HepG2 (cell line): Measurements from ENCODE around the gene GBA2. TPM values are rescaled to one million over a fixed set of nuclear protein-coding genes. Genes with fewer than 3 reads are reported as not detected.

ENCODE experiments used
- CHD4 ChIP-seq: fragments of 200-600 bp; sonication (generic); IDR thresholded peaks from 2 replicates; pipeline ENCODE4 v1.7.0; 2017; ENCODE audit warnings: mild to moderate bottlenecking, low read length, borderline replicate concordance
- GPN1 ChIP-seq: sonication (generic); formaldehyde crosslinking; IDR thresholded peaks from 2 replicates; pipeline ENCODE4 v1.5.1; 2020; ENCODE audit warnings: missing genetic modification reagents, borderline replicate concordance
- MIXL1 ChIP-seq: IDR thresholded peaks from 2 replicates; pipeline ENCODE4 v1.6.1; 2016
- POLR2AphosphoS5 ChIP-seq: IDR thresholded peaks from 2 replicates; pipeline ENCODE4 v1.6.1; 2012; ENCODE audit warnings: low read depth, low read length
- TOE1 ChIP-seq: sonication (generic); formaldehyde crosslinking; IDR thresholded peaks from 2 replicates; pipeline ENCODE4 v1.4.0; 2020; ENCODE audit warnings: mild to moderate bottlenecking, missing genetic modification reagents
- ZBTB1 ChIP-seq: sonication (generic); formaldehyde crosslinking; IDR thresholded peaks from 2 replicates; pipeline ENCODE4 v1.4.0; 2020; ENCODE audit warnings: missing genetic modification reagents, borderline replicate concordance
- ZKSCAN8 ChIP-seq: IDR thresholded peaks from 2 replicates; pipeline ENCODE4 v1.6.1; 2016; ENCODE audit warnings: borderline replicate concordance, missing genetic modification reagents, missing compliant biosample characterization
- ZNF235 ChIP-seq: sonication (generic); formaldehyde crosslinking; IDR thresholded peaks from 2 replicates; pipeline ENCODE4 v1.8.1; 2023; ENCODE audit warnings: mild to moderate bottlenecking, missing genetic modification reagents, borderline replicate concordance
- ZNF737 ChIP-seq: sonication (generic); formaldehyde crosslinking; IDR thresholded peaks from 2 replicates; pipeline ENCODE4 v1.5.0; 2020; ENCODE audit warnings: missing genetic modification reagents, mild to moderate bottlenecking, borderline replicate concordance
- ZNF839 ChIP-seq: sonication (generic); formaldehyde crosslinking; IDR thresholded peaks from 2 replicates; pipeline ENCODE4 v1.4.0; 2020; ENCODE audit warnings: missing genetic modification reagents, mild to moderate bottlenecking, borderline replicate concordance
- polyA plus RNA-seq, 8 experiments: library from polyadenylated mRNA; depleted of rRNA in 3 of 8; stranded (reverse) in 7 of 8; unstranded in 1 of 8; fragments of >200 nt; fragmentation: Illumina TruSeq in 4 of 8; extraction: Trizol in 4 of 8; gene quantifications; 2 replicates each; pipeline versions ENCODE4 v1.2.1 to v1.2.3, GENCODE V29; 2011 to 2016; ENCODE audit warnings: low read depth in 4 of 8, missing spikeins in 1 of 8, mixed read lengths in 1 of 8; ENCODE audit not compliant: insufficient read depth in 1 of 8
- total RNA-seq, 5 experiments: library from RNA; depleted of rRNA; stranded (reverse); fragments of >200 nt; fragmentation: Illumina TruSeq; extraction: Trizol; gene quantifications; 2 replicates each; pipeline ENCODE4 v1.2.3, GENCODE V29; 2016; ENCODE audit warnings: low read depth in 1 of 5
- TF ChIP-seq, protein P1 (sequence below): sonication (generic); formaldehyde crosslinking; IDR thresholded peaks from 2 replicates; pipeline ENCODE4 v1.5.1; 2020; ENCODE audit warnings: missing genetic modification reagents, mild to moderate bottlenecking, borderline replicate concordance
- TF ChIP-seq, protein P2 (sequence below): IDR thresholded peaks from 2 replicates; pipeline ENCODE4 v1.6.1; 2018; ENCODE audit warnings: missing genetic modification reagents, mild to moderate bottlenecking, missing compliant biosample characterization
- TF ChIP-seq, protein P3 (sequence below): sonication (generic); formaldehyde crosslinking; IDR thresholded peaks from 2 replicates; pipeline ENCODE4 v1.4.0; 2020; ENCODE audit warnings: mild to moderate bottlenecking, missing genetic modification reagents
- TF ChIP-seq, protein P4 (sequence below): sonication (generic); formaldehyde crosslinking; IDR thresholded peaks from 2 replicates; pipeline ENCODE4 v1.5.0; 2020; ENCODE audit warnings: missing genetic modification reagents
- TF ChIP-seq, protein P5 (sequence below): sonication (generic); formaldehyde crosslinking; IDR thresholded peaks from 2 replicates; pipeline ENCODE4 v1.4.0; 2020; ENCODE audit warnings: missing genetic modification reagents, borderline replicate concordance
- TF ChIP-seq, protein P6 (sequence below): sonication (generic); formaldehyde crosslinking; conservative IDR thresholded peaks from 2 replicates; pipeline ENCODE4 v1.4.0; 2020; ENCODE audit warnings: missing genetic modification reagents

GBA2 gene
- total and polyA plus RNA-seq, 2 of the 13 experiments (the other 11 are each of a cell fraction or from before 2014, with no cell fraction given): 37.5 to 86.1 TPM

DNA sequence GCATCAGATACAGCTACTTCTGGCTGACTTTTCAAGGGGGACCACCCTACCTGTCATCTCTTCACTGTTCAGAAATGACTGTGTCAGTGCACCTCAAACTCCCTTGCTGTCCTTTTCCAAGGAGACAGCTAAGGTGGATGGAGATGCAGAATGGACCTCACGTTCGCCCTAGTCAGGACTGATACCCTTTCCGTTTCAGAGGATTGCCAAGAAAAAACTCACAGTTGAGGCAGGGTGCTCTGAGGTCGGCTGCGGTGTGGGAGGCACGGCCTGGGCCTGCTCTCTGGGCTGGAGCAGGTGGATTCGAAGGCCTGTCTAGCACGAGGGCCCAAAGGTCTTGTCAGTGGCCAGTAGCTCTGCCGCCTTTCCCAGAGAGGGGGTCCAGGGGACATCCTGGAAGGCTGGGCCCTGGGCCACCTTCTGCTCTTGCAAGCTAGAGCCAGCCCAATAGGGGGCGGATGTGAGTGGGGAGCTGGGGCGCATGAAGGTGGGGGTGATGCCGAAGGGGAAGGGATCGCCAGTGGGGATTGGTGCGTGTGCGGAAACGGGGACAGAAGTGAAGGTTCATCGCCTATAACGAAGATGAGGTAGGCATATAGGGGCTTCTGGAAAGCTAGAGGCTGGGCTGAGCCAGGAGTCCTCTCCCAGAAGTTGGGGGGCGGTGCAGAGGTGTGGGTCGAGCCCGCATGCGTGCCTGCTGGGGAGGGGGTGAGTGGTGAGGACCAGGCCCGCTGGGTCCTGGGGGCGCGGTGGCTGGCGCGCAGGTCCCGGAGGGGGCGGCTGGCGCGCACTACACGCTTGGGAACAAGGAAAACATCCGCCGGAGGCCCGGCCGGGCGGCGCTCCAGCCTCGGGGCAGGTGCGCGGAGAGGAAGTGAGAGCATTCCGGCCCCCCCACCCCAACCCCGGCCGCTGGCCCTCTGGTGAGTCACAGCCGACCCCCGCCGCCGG, 7.5 kb upstream of the GBA2 start (continued):
- TF ChIP-seq, protein P1, sequence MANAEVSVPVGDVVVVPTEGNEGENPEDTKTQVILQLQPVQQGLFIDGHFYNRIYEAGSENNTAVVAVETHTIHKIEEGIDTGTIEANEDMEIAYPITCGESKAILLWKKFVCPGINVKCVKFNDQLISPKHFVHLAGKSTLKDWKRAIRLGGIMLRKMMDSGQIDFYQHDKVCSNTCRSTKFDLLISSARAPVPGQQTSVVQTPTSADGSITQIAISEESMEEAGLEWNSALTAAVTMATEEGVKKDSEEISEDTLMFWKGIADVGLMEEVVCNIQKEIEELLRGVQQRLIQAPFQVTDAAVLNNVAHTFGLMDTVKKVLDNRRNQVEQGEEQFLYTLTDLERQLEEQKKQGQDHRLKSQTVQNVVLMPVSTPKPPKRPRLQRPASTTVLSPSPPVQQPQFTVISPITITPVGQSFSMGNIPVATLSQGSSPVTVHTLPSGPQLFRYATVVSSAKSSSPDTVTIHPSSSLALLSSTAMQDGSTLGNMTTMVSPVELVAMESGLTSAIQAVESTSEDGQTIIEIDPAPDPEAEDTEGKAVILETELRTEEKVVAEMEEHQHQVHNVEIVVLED (CRISPR knock-in tag): peak; percentile 20; the same call in 1 of the 2 replicates
- TF ChIP-seq ZNF737 (CRISPR knock-in tag): no peak
- TF ChIP-seq, protein P2, sequence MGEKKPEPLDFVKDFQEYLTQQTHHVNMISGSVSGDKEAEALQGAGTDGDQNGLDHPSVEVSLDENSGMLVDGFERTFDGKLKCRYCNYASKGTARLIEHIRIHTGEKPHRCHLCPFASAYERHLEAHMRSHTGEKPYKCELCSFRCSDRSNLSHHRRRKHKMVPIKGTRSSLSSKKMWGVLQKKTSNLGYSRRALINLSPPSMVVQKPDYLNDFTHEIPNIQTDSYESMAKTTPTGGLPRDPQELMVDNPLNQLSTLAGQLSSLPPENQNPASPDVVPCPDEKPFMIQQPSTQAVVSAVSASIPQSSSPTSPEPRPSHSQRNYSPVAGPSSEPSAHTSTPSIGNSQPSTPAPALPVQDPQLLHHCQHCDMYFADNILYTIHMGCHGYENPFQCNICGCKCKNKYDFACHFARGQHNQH (CRISPR knock-in tag): peak; percentile 81
- no peak for TF ChIP-seq CHD4
- TF ChIP-seq ZKSCAN8 (CRISPR knock-in tag): 0 out of 2 replicates have a peak, but pooled peaks have one; percentile 14
- TF ChIP-seq ZNF235: 0 out of 2 replicates have a peak, but pooled peaks have one; percentile 73
- no peak; the same call in 1 of the 2 replicates for TF ChIP-seq POLR2AphosphoS5
- TF ChIP-seq MIXL1 (CRISPR knock-in tag): 0 out of 2 replicates have a peak, but pooled peaks have one; percentile 8
- no peak for TF ChIP-seq ZNF839 (CRISPR knock-in tag)
- TF ChIP-seq, protein P3, sequence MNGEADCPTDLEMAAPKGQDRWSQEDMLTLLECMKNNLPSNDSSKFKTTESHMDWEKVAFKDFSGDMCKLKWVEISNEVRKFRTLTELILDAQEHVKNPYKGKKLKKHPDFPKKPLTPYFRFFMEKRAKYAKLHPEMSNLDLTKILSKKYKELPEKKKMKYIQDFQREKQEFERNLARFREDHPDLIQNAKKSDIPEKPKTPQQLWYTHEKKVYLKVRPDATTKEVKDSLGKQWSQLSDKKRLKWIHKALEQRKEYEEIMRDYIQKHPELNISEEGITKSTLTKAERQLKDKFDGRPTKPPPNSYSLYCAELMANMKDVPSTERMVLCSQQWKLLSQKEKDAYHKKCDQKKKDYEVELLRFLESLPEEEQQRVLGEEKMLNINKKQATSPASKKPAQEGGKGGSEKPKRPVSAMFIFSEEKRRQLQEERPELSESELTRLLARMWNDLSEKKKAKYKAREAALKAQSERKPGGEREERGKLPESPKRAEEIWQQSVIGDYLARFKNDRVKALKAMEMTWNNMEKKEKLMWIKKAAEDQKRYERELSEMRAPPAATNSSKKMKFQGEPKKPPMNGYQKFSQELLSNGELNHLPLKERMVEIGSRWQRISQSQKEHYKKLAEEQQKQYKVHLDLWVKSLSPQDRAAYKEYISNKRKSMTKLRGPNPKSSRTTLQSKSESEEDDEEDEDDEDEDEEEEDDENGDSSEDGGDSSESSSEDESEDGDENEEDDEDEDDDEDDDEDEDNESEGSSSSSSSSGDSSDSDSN (CRISPR knock-in tag): peak; percentile 91
- TF ChIP-seq, protein P4, sequence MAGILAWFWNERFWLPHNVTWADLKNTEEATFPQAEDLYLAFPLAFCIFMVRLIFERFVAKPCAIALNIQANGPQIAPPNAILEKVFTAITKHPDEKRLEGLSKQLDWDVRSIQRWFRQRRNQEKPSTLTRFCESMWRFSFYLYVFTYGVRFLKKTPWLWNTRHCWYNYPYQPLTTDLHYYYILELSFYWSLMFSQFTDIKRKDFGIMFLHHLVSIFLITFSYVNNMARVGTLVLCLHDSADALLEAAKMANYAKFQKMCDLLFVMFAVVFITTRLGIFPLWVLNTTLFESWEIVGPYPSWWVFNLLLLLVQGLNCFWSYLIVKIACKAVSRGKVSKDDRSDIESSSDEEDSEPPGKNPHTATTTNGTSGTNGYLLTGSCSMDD (CRISPR knock-in tag): no peak
- TF ChIP-seq, protein P5, sequence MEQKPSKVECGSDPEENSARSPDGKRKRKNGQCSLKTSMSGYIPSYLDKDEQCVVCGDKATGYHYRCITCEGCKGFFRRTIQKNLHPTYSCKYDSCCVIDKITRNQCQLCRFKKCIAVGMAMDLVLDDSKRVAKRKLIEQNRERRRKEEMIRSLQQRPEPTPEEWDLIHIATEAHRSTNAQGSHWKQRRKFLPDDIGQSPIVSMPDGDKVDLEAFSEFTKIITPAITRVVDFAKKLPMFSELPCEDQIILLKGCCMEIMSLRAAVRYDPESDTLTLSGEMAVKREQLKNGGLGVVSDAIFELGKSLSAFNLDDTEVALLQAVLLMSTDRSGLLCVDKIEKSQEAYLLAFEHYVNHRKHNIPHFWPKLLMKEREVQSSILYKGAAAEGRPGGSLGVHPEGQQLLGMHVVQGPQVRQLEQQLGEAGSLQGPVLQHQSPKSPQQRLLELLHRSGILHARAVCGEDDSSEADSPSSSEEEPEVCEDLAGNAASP: no peak
- TF ChIP-seq GPN1: no peak
- TF ChIP-seq ZBTB1 (CRISPR knock-in tag): no peak
- TF ChIP-seq, protein P6, sequence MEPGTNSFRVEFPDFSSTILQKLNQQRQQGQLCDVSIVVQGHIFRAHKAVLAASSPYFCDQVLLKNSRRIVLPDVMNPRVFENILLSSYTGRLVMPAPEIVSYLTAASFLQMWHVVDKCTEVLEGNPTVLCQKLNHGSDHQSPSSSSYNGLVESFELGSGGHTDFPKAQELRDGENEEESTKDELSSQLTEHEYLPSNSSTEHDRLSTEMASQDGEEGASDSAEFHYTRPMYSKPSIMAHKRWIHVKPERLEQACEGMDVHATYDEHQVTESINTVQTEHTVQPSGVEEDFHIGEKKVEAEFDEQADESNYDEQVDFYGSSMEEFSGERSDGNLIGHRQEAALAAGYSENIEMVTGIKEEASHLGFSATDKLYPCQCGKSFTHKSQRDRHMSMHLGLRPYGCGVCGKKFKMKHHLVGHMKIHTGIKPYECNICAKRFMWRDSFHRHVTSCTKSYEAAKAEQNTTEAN (CRISPR knock-in tag): no peak
- no peak for TF ChIP-seq TOE1 (CRISPR knock-in tag)
